Measurements from ENCODE around the gene BFSP2. TPM values are rescaled to one million over a fixed set of nuclear protein-coding genes. Genes with fewer than 3 reads are reported as not detected.
A peak's percentile ranks its signal among the peaks of the same experiment; 100 is the strongest.

The BFSP2 gene
- total RNA-seq, 2 donors from 2014 or later: not detected

DNA sequence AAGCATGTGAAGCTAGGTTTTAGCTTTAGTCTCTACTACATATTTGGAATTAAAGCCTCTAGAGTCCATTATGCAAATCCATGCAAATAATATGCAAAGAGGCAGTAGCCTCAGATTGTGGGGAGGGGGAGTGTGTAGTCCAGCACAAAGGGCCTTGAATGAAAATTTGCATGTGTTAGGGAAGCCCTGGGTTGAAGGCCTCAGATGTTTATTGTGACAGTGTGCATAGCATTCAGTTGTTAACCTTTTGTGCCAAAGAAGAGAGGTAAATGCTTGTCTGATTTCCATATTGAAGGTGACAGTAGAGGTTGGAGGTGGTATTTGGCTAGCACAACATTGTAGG, 24.5 kb upstream of the BFSP2 start:
- no peak for TF ChIP-seq POLR2AphosphoS5 (IDR thresholded peaks at IDR 0.05)
- TF ChIP-seq, protein P1, sequence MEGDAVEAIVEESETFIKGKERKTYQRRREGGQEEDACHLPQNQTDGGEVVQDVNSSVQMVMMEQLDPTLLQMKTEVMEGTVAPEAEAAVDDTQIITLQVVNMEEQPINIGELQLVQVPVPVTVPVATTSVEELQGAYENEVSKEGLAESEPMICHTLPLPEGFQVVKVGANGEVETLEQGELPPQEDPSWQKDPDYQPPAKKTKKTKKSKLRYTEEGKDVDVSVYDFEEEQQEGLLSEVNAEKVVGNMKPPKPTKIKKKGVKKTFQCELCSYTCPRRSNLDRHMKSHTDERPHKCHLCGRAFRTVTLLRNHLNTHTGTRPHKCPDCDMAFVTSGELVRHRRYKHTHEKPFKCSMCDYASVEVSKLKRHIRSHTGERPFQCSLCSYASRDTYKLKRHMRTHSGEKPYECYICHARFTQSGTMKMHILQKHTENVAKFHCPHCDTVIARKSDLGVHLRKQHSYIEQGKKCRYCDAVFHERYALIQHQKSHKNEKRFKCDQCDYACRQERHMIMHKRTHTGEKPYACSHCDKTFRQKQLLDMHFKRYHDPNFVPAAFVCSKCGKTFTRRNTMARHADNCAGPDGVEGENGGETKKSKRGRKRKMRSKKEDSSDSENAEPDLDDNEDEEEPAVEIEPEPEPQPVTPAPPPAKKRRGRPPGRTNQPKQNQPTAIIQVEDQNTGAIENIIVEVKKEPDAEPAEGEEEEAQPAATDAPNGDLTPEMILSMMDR (IDR thresholded peaks at IDR 0.05): no peak
- no peak for TF ChIP-seq POLR2A (IDR thresholded peaks at IDR 0.05)
- Histone ChIP-seq H3K27ac (no peak overlapping the region), H3K9me3 (no peaks in the 10 kb centered on the region), H3K4me1 (replicated peaks) (no peaks in the 10 kb centered on the region), H3K4me3 (no peak overlapping the region), H3K27me3 (replicated peaks; ENCODE audit: insufficient read depth) (no peaks in the 10 kb centered on the region), H3K36me3 (no peaks in the 10 kb centered on the region)
- DNase-seq (ENCODE audit: low spot score): no peak
- intact Hi-C loops (cut with DNase I): no loop called here

GRCh38 chr3:133376810-133377209, 23.0 kb upstream of the BFSP2 start:
- H3K27ac ChIP-seq: no peak overlapping the region
- DNase-seq (ENCODE audit: low spot score): no peak
- no peak overlapping the region for H3K4me3 ChIP-seq
- intact Hi-C loops (cut with DNase I): loop anchor here (2.0 kb wide), 1 partner anchor 336 kb away; no protein-coding TSS in a partner anchor
- no peaks in the 10 kb centered on the region for H3K4me1 ChIP-seq (replicated peaks)
- TF ChIP-seq, protein P1 (IDR thresholded peaks at IDR 0.05): no peak
- no peak for TF ChIP-seq POLR2A (IDR thresholded peaks at IDR 0.05)
- TF ChIP-seq POLR2AphosphoS5 (IDR thresholded peaks at IDR 0.05): no peak
- H3K9me3 ChIP-seq: no peaks in the 10 kb centered on the region
- H3K27me3 ChIP-seq (replicated peaks; ENCODE audit: insufficient read depth): no peaks in the 10 kb centered on the region
- WGBS: 77% methylated on average over 6 of the region's 6 CpGs
- H3K36me3 ChIP-seq: no peaks in the 10 kb centered on the region

DNA sequence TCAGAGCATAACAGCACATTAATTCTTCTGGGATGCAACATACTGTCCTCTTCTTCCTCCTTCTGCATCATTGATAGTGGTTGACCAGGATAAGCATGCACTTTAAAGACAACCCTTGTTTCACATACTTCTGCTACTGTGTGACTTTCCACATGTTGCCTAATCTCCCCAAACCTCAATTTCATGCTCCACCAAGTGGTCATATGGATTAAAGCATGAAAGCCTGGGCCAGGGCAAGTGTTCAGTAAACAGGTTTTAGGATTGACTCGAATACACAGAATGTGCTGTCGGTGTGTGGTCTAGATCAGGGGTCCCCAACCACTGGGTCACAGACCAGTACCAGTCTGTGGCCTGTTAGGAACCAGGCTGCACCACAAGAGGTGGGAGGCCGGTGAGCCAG, 22.5 kb upstream of the BFSP2 start:
- H3K27me3 ChIP-seq (replicated peaks; ENCODE audit: insufficient read depth): no peaks in the 10 kb centered on the region
- no peaks in the 10 kb centered on the region for H3K4me1 ChIP-seq (replicated peaks)
- no peak for DNase-seq (ENCODE audit: low spot score)
- WGBS: 52% methylated on average over 3 of the region's 3 CpGs
- H3K36me3 ChIP-seq: no peaks in the 10 kb centered on the region
- H3K27ac ChIP-seq: no peak overlapping the region
- no peaks in the 10 kb centered on the region for H3K9me3 ChIP-seq
- TF ChIP-seq, protein P1 (IDR thresholded peaks at IDR 0.05): peak in 3 of 4 experiments; percentile 19 to 35 (median 31)
- TF ChIP-seq POLR2A (IDR thresholded peaks at IDR 0.05) (no peak), POLR2AphosphoS5 (IDR thresholded peaks at IDR 0.05) (no peak)
- intact Hi-C loops (cut with DNase I): loop anchor here (2.0 kb wide), 1 partner anchor 337 kb away; no protein-coding TSS in a partner anchor
- H3K4me3 ChIP-seq: no peak overlapping the region

GRCh38 chr3:133379926-133380325, 19.9 kb upstream of the BFSP2 start:
- no peaks in the 10 kb centered on the region for H3K9me3 ChIP-seq
- H3K36me3 ChIP-seq: no peaks in the 10 kb centered on the region
- no peak overlapping the region for H3K4me3 ChIP-seq
- no peaks in the 10 kb centered on the region for H3K27me3 ChIP-seq (replicated peaks; ENCODE audit: insufficient read depth)
- TF ChIP-seq POLR2AphosphoS5 (IDR thresholded peaks at IDR 0.05): no peak
- TF ChIP-seq, protein P1 (IDR thresholded peaks at IDR 0.05): no peak
- TF ChIP-seq POLR2A (IDR thresholded peaks at IDR 0.05): no peak
- H3K27ac ChIP-seq: no peak overlapping the region
- 95% methylated on average over 18 of the region's 19 CpGs for whole genome bisulfite sequencing
- H3K4me1 ChIP-seq (replicated peaks): no peaks in the 10 kb centered on the region
- no peak for DNase-seq (ENCODE audit: low spot score)
- intact Hi-C loops (cut with DNase I): loop anchor here (5.0 kb wide), 1 partner anchor 648 kb away; no protein-coding TSS in a partner anchor

DNA sequence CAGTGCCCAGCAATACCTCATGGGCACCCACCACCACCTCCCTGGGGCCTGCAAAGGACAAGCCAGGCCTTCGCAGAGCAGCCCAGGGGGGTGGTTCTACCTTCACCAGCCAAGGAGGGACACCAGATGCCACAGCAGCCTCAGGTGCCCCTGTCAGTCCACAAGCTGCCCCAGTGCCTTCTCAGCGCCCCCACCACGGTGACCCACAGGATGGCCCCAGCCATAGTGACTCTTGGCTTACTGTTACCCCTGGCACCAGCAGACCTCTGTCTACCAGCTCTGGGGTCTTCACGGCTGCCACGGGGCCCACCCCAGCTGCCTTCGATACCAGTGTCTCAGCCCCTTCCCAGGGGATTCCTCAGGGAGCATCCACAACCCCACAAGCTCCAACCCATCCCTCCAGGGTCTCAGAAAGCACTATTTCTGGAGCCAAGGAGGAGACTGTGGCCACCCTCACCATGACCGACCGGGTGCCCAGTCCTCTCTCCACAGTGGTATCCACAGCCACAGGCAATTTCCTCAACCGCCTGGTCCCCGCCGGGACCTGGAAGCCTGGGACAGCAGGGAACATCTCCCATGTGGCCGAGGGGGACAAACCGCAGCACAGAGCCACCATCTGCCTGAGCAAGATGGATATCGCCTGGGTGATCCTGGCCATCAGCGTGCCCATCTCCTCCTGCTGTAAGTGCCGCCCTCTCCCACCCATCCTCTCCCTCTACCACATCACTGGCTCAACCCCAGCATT, 19.2 kb upstream of the BFSP2 start:
- DNase-seq (ENCODE audit: low spot score): no peak
- H3K36me3 ChIP-seq: no peaks in the 10 kb centered on the region
- H3K27ac ChIP-seq: no peak overlapping the region
- no peaks in the 10 kb centered on the region for H3K9me3 ChIP-seq
- H3K27me3 ChIP-seq (replicated peaks; ENCODE audit: insufficient read depth): no peaks in the 10 kb centered on the region
- H3K4me3 ChIP-seq: no peak overlapping the region
- 97% methylated on average over 15 of the region's 16 CpGs for WGBS
- no peaks in the 10 kb centered on the region for H3K4me1 ChIP-seq (replicated peaks)
- TF ChIP-seq POLR2AphosphoS5 (IDR thresholded peaks at IDR 0.05) (no peak), POLR2A (IDR thresholded peaks at IDR 0.05) (no peak)
- TF ChIP-seq, protein P1 (IDR thresholded peaks at IDR 0.05): no peak
- intact Hi-C loops (cut with DNase I): loop anchor here (5.0 kb wide), 1 partner anchor 648 kb away; no protein-coding TSS in a partner anchor
